Hepatocyte (in vitro differentiated cells): ENCODE measurements around the gene ALK. TPM values are rescaled to one million over a fixed set of nuclear protein-coding genes. Genes with fewer than 3 reads are reported as not detected.

Source experiments
- DNase-seq: peaks from one replicate; pipeline ENCODE4 v3.0.0-alpha.2; 2016; ENCODE audit warnings: low spot score
- H2AFZ ChIP-seq: fragments of 200-600 bp; sonication (generic); 2 replicates; pipeline ENCODE4 v1.6.0; 2016; ENCODE audit warnings: antibody characterized with exemption, mild to moderate bottlenecking
- H3K27ac ChIP-seq: fragments of 200-600 bp; sonication (generic); 2 replicates; pipeline ENCODE4 v1.5.1; 2016; ENCODE audit warnings: mild to moderate bottlenecking
- H3K27me3 ChIP-seq: fragments of 200-600 bp; sonication (generic); 2 replicates; pipeline ENCODE4 v1.6.1; 2016
- H3K36me3 ChIP-seq: fragments of 200-600 bp; sonication (generic); replicated peaks from 2 replicates; pipeline ENCODE4 v1.5.1; 2016; ENCODE audit warnings: low read depth; ENCODE audit not compliant: insufficient read depth
- H3K4me1 ChIP-seq: fragments of 200-600 bp; sonication (generic); 2 replicates; pipeline ENCODE4 v1.5.1; 2016; ENCODE audit warnings: mild to moderate bottlenecking, moderate library complexity; ENCODE audit not compliant: insufficient read depth
- H3K4me2 ChIP-seq: fragments of 200-600 bp; sonication (generic); 2 replicates; pipeline ENCODE4 v1.6.0; 2016
- H3K4me3 ChIP-seq: fragments of 200-600 bp; sonication (generic); 2 replicates; pipeline ENCODE4 v1.5.1; 2016; ENCODE audit warnings: mild to moderate bottlenecking
- H3K79me2 ChIP-seq: fragments of 200-600 bp; sonication (generic); 2 replicates; pipeline ENCODE4 v1.6.0; 2017; ENCODE audit warnings: mild to moderate bottlenecking
- H3K9me2 ChIP-seq: fragments of 200-600 bp; sonication (generic); replicated peaks from 2 replicates; pipeline ENCODE4 v1.6.0; 2017; ENCODE audit warnings: mild to moderate bottlenecking; ENCODE audit not compliant: insufficient read depth
- H3K9me3 ChIP-seq: fragments of 200-600 bp; sonication (generic); 2 replicates; pipeline ENCODE4 v1.5.1; 2016; ENCODE audit warnings: low read depth, mild to moderate bottlenecking
- H4K20me1 ChIP-seq: fragments of 200-600 bp; sonication (generic); 2 replicates; pipeline ENCODE4 v1.6.0; 2016; ENCODE audit warnings: mild to moderate bottlenecking; ENCODE audit not compliant: insufficient read depth, poor library complexity, severe bottlenecking
- CTCF ChIP-seq: fragments of 200-600 bp; sonication (generic); IDR thresholded peaks from 2 replicates; pipeline ENCODE4 v1.5.1; 2016; ENCODE audit warnings: antibody characterized with exemption, mild to moderate bottlenecking; ENCODE audit not compliant: poor library complexity
- EZH2 ChIP-seq: fragments of 200-600 bp; sonication (generic); IDR thresholded peaks from 2 replicates; pipeline ENCODE4 v1.6.1; 2016; ENCODE audit warnings: antibody characterized with exemption, mild to moderate bottlenecking, borderline replicate concordance
- EZH2phosphoT487 ChIP-seq: fragments of 200-600 bp; sonication (generic); IDR thresholded peaks from one replicate; pipeline ENCODE4 v1.6.1; 2018; ENCODE audit warnings: antibody characterized with exemption, mild to moderate bottlenecking, low read depth, moderate library complexity; ENCODE audit not compliant: unreplicated experiment, severe bottlenecking
- WGBS: methylation state at CpG from one replicate; pipeline ENCODE4 v1.1.6; 2016; ENCODE audit warnings: low lambda C conversion rate; ENCODE audit errors: missing lambda C conversion rate; 5-methylcytosine and 5-hydroxymethylcytosine counted together
- polyA plus RNA-seq: library from polyadenylated mRNA; unstranded; fragments of >200 nt; fragmentation: Nextera tagmentation; extraction: Ambion mirVana; gene quantifications from 2 replicates; pipeline ENCODE4 v1.2.1, GENCODE V29; 2016
- total RNA-seq: library from RNA; depleted of rRNA; stranded (reverse); fragments of >200 nt; gene quantifications from 2 replicates; pipeline ENCODE4 v1.2.3, GENCODE V29; 2014

ALK gene
- total and polyA plus RNA-seq, 2 experiments from 2014 or later = 0.16 to 0.27 TPM

DNA sequence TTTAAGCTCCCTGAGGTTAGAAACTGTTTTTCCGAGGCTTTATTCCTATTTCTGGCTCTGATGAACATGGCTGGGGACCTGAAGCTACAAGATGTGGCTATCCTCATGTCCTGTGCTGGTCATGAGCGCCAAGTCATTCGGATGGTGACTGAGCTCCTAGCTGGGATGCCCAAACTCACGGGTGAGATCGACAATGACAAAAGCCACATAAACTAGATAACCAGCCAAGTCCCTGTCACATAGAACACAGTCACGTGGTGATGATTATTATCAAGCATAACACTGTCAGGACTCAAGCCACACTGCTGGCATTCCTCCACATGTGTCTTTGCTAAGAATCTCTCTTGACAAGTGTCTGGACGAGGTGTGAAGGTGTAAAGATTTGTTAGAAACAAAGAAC, 531.2 kb downstream of the ALK start:
- Histone ChIP-seq H4K20me1 (no peaks in the 10 kb centered on the region), H3K27ac (no peak overlapping the region), H3K4me3 (no peak overlapping the region), H3K36me3 (no peaks in the 10 kb centered on the region), H3K4me1 (no peaks in the 10 kb centered on the region), H3K79me2 (no peaks in the 10 kb centered on the region), H3K9me3 (no peaks in the 10 kb centered on the region), H2AFZ (no peak overlapping the region), H3K4me2 (no peak overlapping the region), H3K27me3 (peaks cover 5% of the 10 kb centered on the region), H3K9me2 (no peaks in the 10 kb centered on the region)
- TF ChIP-seq EZH2phosphoT487 = no peak
- no peak for TF ChIP-seq CTCF
- no peak for TF ChIP-seq EZH2
- WGBS = 75% methylated on average over 7 of the region's 7 CpGs
- no peak for DNase-seq

GRCh38 chr2:29389686-29390085, 531.7 kb downstream of the ALK start:
- Histone ChIP-seq H3K27me3 (peaks cover 5% of the 10 kb centered on the region), H3K4me2 (no peak overlapping the region), H3K79me2 (no peaks in the 10 kb centered on the region), H4K20me1 (no peaks in the 10 kb centered on the region), H3K27ac (no peak overlapping the region), H3K36me3 (no peaks in the 10 kb centered on the region), H2AFZ (no peak overlapping the region), H3K4me3 (no peak overlapping the region), H3K9me3 (no peaks in the 10 kb centered on the region), H3K9me2 (no peaks in the 10 kb centered on the region), H3K4me1 (no peaks in the 10 kb centered on the region)
- TF ChIP-seq CTCF (no peak), EZH2 (no peak), EZH2phosphoT487 (no peak)
- WGBS = 91% methylated on average over 7 of the region's 7 CpGs
- DNase-seq = no peak

GRCh38 chr2:29388071-29388470, 533.3 kb downstream of the ALK start:
- no peak overlapping the region for H3K4me3 ChIP-seq
- no peaks in the 10 kb centered on the region for H3K4me1 ChIP-seq
- H3K27me3 ChIP-seq = no peaks in the 10 kb centered on the region
- 89% methylated on average over 2 of the region's 2 CpGs for WGBS
- H3K79me2 ChIP-seq = no peaks in the 10 kb centered on the region
- no peaks in the 10 kb centered on the region for H4K20me1 ChIP-seq
- no peak overlapping the region for H3K4me2 ChIP-seq
- H3K9me2 ChIP-seq = no peaks in the 10 kb centered on the region
- no peak for DNase-seq
- H3K36me3 ChIP-seq = no peaks in the 10 kb centered on the region
- no peak for TF ChIP-seq CTCF
- no peak for TF ChIP-seq EZH2phosphoT487
- TF ChIP-seq EZH2 = no peak
- H2AFZ ChIP-seq = no peak overlapping the region
- no peak overlapping the region for H3K27ac ChIP-seq
- H3K9me3 ChIP-seq = no peaks in the 10 kb centered on the region

DNA sequence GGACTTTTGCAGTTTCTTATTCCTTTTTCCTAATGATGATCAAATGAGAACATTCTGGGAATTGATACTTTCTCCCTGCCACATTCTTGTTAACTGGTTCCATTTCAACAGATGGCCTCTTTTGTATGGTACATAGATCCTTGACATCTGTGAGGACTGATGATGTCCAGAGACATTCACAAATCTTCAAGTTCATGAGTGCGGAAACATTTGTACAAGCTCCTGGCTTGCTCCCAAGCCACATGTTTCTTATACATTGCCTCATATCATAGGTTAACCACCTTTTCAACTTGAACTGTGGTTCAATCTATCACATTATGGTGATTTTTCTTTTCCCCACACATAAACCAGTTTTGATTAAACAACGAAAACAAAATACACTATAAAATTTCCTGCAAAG, 538.9 kb downstream of the ALK start:
- 70% methylated on average over 2 of the region's 2 CpGs for WGBS
- H4K20me1 ChIP-seq = no peaks in the 10 kb centered on the region
- H3K9me2 ChIP-seq = no peaks in the 10 kb centered on the region
- no peaks in the 10 kb centered on the region for H3K79me2 ChIP-seq
- no peak overlapping the region for H3K4me2 ChIP-seq
- DNase-seq = no peak
- TF ChIP-seq EZH2 (no peak), EZH2phosphoT487 (no peak), CTCF (no peak)
- H3K4me3 ChIP-seq = no peak overlapping the region
- no peak overlapping the region for H3K27ac ChIP-seq
- no peaks in the 10 kb centered on the region for H3K27me3 ChIP-seq
- no peaks in the 10 kb centered on the region for H3K9me3 ChIP-seq
- no peaks in the 10 kb centered on the region for H3K36me3 ChIP-seq
- H2AFZ ChIP-seq = no peak overlapping the region
- H3K4me1 ChIP-seq = no peaks in the 10 kb centered on the region
